OCI-LY1 (cell line): ENCODE measurements around the gene LAYN.
A peak's percentile ranks its signal among the peaks of the same experiment; 100 is the strongest.

Source experiments
- H2AFZ ChIP-seq: fragments of 200-600 bp; sonication (generic), shearing (Covaris generic); 2 replicates; pipeline ENCODE4 v1.6.0; 2014; ENCODE audit warnings: antibody characterized with exemption, mild to moderate bottlenecking, low read length
- H3F3A ChIP-seq: fragments of 200-600 bp; sonication (generic), shearing (Covaris generic); 2 replicates; pipeline ENCODE4 v1.6.0; 2014; ENCODE audit warnings: mild to moderate bottlenecking, antibody characterized with exemption, low read length, moderate library complexity; ENCODE audit not compliant: insufficient read depth
- H3K27ac ChIP-seq: fragments of 200-600 bp; sonication (generic); 2 replicates; pipeline ENCODE4 v1.5.1; 2014; ENCODE audit warnings: low read length, mixed run types, mild to moderate bottlenecking, low read depth; ENCODE audit not compliant: poor library complexity, severe bottlenecking
- H3K27me3 ChIP-seq: fragments of 200-600 bp; sonication (generic); 2 replicates; pipeline ENCODE4 v1.6.0; 2014; ENCODE audit warnings: antibody characterized with exemption, mild to moderate bottlenecking, low read length, moderate library complexity; ENCODE audit not compliant: insufficient read depth
- H3K36me3 ChIP-seq: fragments of 200-600 bp; sonication (generic); 2 replicates; pipeline ENCODE4 v1.6.1; 2014; ENCODE audit warnings: mild to moderate bottlenecking, antibody characterized with exemption, low read length, moderate library complexity, mixed read lengths; ENCODE audit not compliant: insufficient read depth
- H3K4me1 ChIP-seq: fragments of 200-600 bp; sonication (generic); 2 replicates; pipeline ENCODE4 v1.5.1; 2014; ENCODE audit warnings: mild to moderate bottlenecking, low read length, moderate library complexity; ENCODE audit not compliant: insufficient read depth, severe bottlenecking
- H3K4me2 ChIP-seq: fragments of 200-600 bp; sonication (generic), shearing (Covaris generic); 2 replicates; pipeline ENCODE4 v1.6.1; 2014; ENCODE audit warnings: low read length
- H3K4me3 ChIP-seq: fragments of 200-600 bp; sonication (generic); 2 replicates; pipeline ENCODE4 v1.5.1; 2014; ENCODE audit warnings: low read length, low read depth, mild to moderate bottlenecking, mixed read lengths; ENCODE audit not compliant: poor library complexity, severe bottlenecking
- H3K79me2 ChIP-seq: fragments of 200-600 bp; shearing (Covaris generic); 2 replicates; pipeline ENCODE4 v1.6.1; 2016; ENCODE audit warnings: mixed run types, low read length, mixed read lengths; ENCODE audit not compliant: insufficient read depth
- H3K9ac ChIP-seq: fragments of 200-600 bp; sonication (generic), shearing (Covaris generic); 2 replicates; pipeline ENCODE4 v1.6.1; 2014; ENCODE audit warnings: mild to moderate bottlenecking, low read length, mixed read lengths
- H3K9me2 ChIP-seq: fragments of 200-600 bp; sonication (generic), shearing (Covaris generic); 2 replicates; pipeline ENCODE4 v1.6.1; 2014; ENCODE audit warnings: low read depth, mild to moderate bottlenecking, low read length, mixed read lengths
- H3K9me3 ChIP-seq: fragments of 200-600 bp; shearing (Covaris generic); 2 replicates; pipeline ENCODE4 v1.6.1; 2014; ENCODE audit warnings: low read length, mixed read lengths
- H4K20me1 ChIP-seq: fragments of 200-600 bp; sonication (generic), shearing (Covaris generic); 2 replicates; pipeline ENCODE4 v1.6.0; 2016; ENCODE audit warnings: mild to moderate bottlenecking, low read length; ENCODE audit not compliant: insufficient read depth
- CTCF ChIP-seq: fragments of 200-600 bp; sonication (generic), shearing (Covaris generic); IDR thresholded peaks from 2 replicates; pipeline ENCODE4 v1.5.1; 2017; ENCODE audit warnings: mild to moderate bottlenecking, antibody characterized with exemption, low read length, moderate library complexity, mixed read lengths
- EZH2 ChIP-seq: fragments of 200-600 bp; sonication (generic), shearing (Covaris generic); IDR thresholded peaks from 2 replicates; pipeline ENCODE4 v1.8.0; 2017; ENCODE audit warnings: borderline replicate concordance, mixed run types, mild to moderate bottlenecking, antibody characterized with exemption, low read length, moderate library complexity, mixed read lengths

The LAYN gene

DNA sequence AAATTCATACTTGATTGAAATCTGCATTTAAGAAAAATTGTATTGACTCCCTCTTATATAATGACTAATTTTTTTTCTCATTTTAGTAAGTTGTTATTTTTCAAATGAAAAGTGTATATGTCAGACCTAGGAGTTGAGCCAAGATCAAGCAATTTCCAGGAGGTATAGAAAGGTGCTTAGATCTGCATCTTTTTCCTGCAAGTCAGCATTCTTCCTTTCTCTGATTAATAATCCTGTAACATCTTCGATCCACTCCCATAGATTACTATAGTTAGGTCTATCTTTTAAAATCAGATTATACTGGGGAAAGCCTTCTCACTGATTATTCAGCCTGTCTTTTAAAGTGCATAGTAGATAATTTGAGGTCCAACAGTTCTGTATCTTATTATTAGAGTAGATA is 13.2 kb upstream of the LAYN start:
- Histone ChIP-seq H2AFZ (no peak overlapping the region), H4K20me1 (no peaks in the 10 kb centered on the region), H3K4me3 (no peak overlapping the region), H3K27me3 (peaks cover 4% of the 10 kb centered on the region; the same call in 1 of the 2 replicates), H3F3A (no peaks in the 10 kb centered on the region), H3K36me3 (no peaks in the 10 kb centered on the region), H3K4me1 (no peaks in the 10 kb centered on the region), H3K9me3 (no peaks in the 10 kb centered on the region), H3K27ac (no peak overlapping the region), H3K4me2 (no peak overlapping the region), H3K9me2 (no peaks in the 10 kb centered on the region), H3K79me2 (no peaks in the 10 kb centered on the region), H3K9ac (no peak overlapping the region)
- TF ChIP-seq CTCF: no peak
- no peak for TF ChIP-seq EZH2

- H3K4me1 ChIP-seq: no peaks in the 10 kb centered on the region
- no peaks in the 10 kb centered on the region; the same call in 1 of the 2 replicates for H3K27me3 ChIP-seq
- no peaks in the 10 kb centered on the region for H3K9me3 ChIP-seq
- no peaks in the 10 kb centered on the region for H4K20me1 ChIP-seq
- no peak overlapping the region for H3K4me2 ChIP-seq
- H3K9ac ChIP-seq: no peak overlapping the region
- no peaks in the 10 kb centered on the region for H3K9me2 ChIP-seq
- TF ChIP-seq CTCF (peak; percentile 58), EZH2 (no peak)
- no peak overlapping the region for H2AFZ ChIP-seq
- no peaks in the 10 kb centered on the region for H3K79me2 ChIP-seq
- H3K36me3 ChIP-seq: no peaks in the 10 kb centered on the region
- no peaks in the 10 kb centered on the region for H3F3A ChIP-seq
- H3K27ac ChIP-seq: no peak overlapping the region
- no peak overlapping the region for H3K4me3 ChIP-seq
These were observed 12.0 kb upstream of the LAYN start for GRCh38 chr11:111528557-111528956.

GRCh38 chr11:111530091-111530490 is 10.4 kb upstream of the LAYN start:
- Histone ChIP-seq H3K79me2 (no peaks in the 10 kb centered on the region), H3K4me1 (no peaks in the 10 kb centered on the region), H4K20me1 (no peaks in the 10 kb centered on the region), H3K9me2 (no peaks in the 10 kb centered on the region), H2AFZ (no peak overlapping the region), H3K9ac (no peak overlapping the region), H3F3A (no peaks in the 10 kb centered on the region), H3K4me3 (no peak overlapping the region), H3K4me2 (no peak overlapping the region), H3K27ac (no peak overlapping the region), H3K9me3 (no peaks in the 10 kb centered on the region), H3K36me3 (no peaks in the 10 kb centered on the region), H3K27me3 (peaks cover 5% of the 10 kb centered on the region; the same call in 1 of the 2 replicates)
- TF ChIP-seq EZH2 (no peak), CTCF (no peak)
